GM04504 (cell line): ENCODE results near the gene CTNNBL1.
"Not testable (repeated sequence)": the region's sequence is repeated elsewhere in the genome, so short reads cannot be mapped to it uniquely, and the experiment has no call there.

Experiments used
- DNase-seq: peaks from one replicate; pipeline ENCODE4 v3.0.0-alpha.2; 2012; ENCODE audit warnings: low read depth

The CTNNBL1 gene

GRCh38 chr20:37853823-37854375 lies 160.1 kb downstream of the CTNNBL1 start:
- DNase-seq = no peak

GRCh38 chr20:37856034-37856433 lies 162.2 kb downstream of the CTNNBL1 start:
- DNase-seq = not testable (repeated sequence)

- DNase-seq = peak; percentile 58
Measured at GRCh38 chr20:37856932-37857660, 163.3 kb downstream of the CTNNBL1 start.

GRCh38 chr20:37859406-37860171 lies 165.8 kb downstream of the CTNNBL1 start:
- no peak for DNase-seq

GRCh38 chr20:37863289-37863688 lies 169.5 kb downstream of the CTNNBL1 start:
- no peak for DNase-seq

- DNase-seq = no peak
Measured at GRCh38 chr20:37864298-37864697, 170.5 kb downstream of the CTNNBL1 start.

- no peak for DNase-seq
Measured at GRCh38 chr20:37866051-37866450, 172.2 kb downstream of the CTNNBL1 start.

- no peak for DNase-seq
Measured at GRCh38 chr20:37867289-37868195, 173.7 kb downstream of the CTNNBL1 start.

GRCh38 chr20:37868851-37869333 lies 175.1 kb downstream of the CTNNBL1 start:
- DNase-seq = no peak

GRCh38 chr20:37869334-37869861 lies 175.6 kb downstream of the CTNNBL1 start:
- no peak for DNase-seq

- DNase-seq = no peak
Measured at GRCh38 chr20:37870294-37870693, 176.5 kb downstream of the CTNNBL1 start.

- DNase-seq = no peak
Measured at GRCh38 chr20:37871751-37872150, 177.9 kb downstream of the CTNNBL1 start.

GRCh38 chr20:37872161-37872560 lies 178.3 kb downstream of the CTNNBL1 start:
- no peak for DNase-seq

GRCh38 chr20:37873884-37874283 lies 180.1 kb downstream of the CTNNBL1 start:
- DNase-seq = no peak

- DNase-seq = no peak
Measured at GRCh38 chr20:37875460-37876175, 181.8 kb downstream of the CTNNBL1 start.

- no peak for DNase-seq
Measured at GRCh38 chr20:37876863-37877262, 183.0 kb downstream of the CTNNBL1 start.

GRCh38 chr20:37877832-37878772 lies 184.3 kb downstream of the CTNNBL1 start:
- DNase-seq = no peak

GRCh38 chr20:37878835-37879599 lies 185.2 kb downstream of the CTNNBL1 start:
- no peak for DNase-seq

GRCh38 chr20:37879843-37880242 lies 186.0 kb downstream of the CTNNBL1 start:
- DNase-seq = no peak
